ENCODE measurements around the gene ALOX12B.
"Not testable (repeated sequence)": the region's sequence is repeated elsewhere in the genome, so short reads cannot be mapped to it uniquely, and the experiment has no call there.

The ALOX12B gene

GRCh38 chr17:8063761-8064534 is 23.6 kb downstream of the ALOX12B start:
- no peak for DNase-seq (ENCODE audit: low read depth)

GRCh38 chr17:8062807-8063483 is 24.6 kb downstream of the ALOX12B start:
- DNase-seq (ENCODE audit: low read depth): no peak

- DNase-seq (ENCODE audit: low read depth): no peak
These were observed 25.1 kb downstream of the ALOX12B start for GRCh38 chr17:8062435-8062806.

GRCh38 chr17:8061851-8062250 is 25.7 kb downstream of the ALOX12B start:
- DNase-seq (ENCODE audit: low read depth): not testable (repeated sequence)

GRCh38 chr17:8060274-8060673 is 27.2 kb downstream of the ALOX12B start:
- DNase-seq (ENCODE audit: low read depth): no peak

- DNase-seq (ENCODE audit: low read depth): no peak
These were observed 28.4 kb downstream of the ALOX12B start for GRCh38 chr17:8059131-8059530.

- DNase-seq (ENCODE audit: low read depth): no peak
These were observed 29.8 kb downstream of the ALOX12B start for GRCh38 chr17:8057691-8058114.

- DNase-seq (ENCODE audit: low read depth): no peak
These were observed 30.4 kb downstream of the ALOX12B start for GRCh38 chr17:8056976-8057625.

- no peak for DNase-seq (ENCODE audit: low read depth)
These were observed 31.1 kb downstream of the ALOX12B start for GRCh38 chr17:8056232-8056975.

- DNase-seq (ENCODE audit: low read depth): no peak
These were observed 31.7 kb downstream of the ALOX12B start for GRCh38 chr17:8055851-8056231.

GRCh38 chr17:8053600-8053999 is 33.9 kb downstream of the ALOX12B start:
- DNase-seq (ENCODE audit: low read depth): no peak

- no peak for DNase-seq (ENCODE audit: low read depth)
These were observed 35.0 kb downstream of the ALOX12B start for GRCh38 chr17:8052256-8053252.

- no peak for DNase-seq (ENCODE audit: low read depth)
These were observed 35.7 kb downstream of the ALOX12B start for GRCh38 chr17:8051831-8052230.

GRCh38 chr17:8048736-8049135 is 38.8 kb downstream of the ALOX12B start:
- no peak for DNase-seq (ENCODE audit: low read depth)

GRCh38 chr17:8048236-8048635 is 39.3 kb downstream of the ALOX12B start:
- no peak for DNase-seq (ENCODE audit: low read depth)

GRCh38 chr17:8047769-8048110 is 39.8 kb downstream of the ALOX12B start:
- DNase-seq (ENCODE audit: low read depth): no peak

GRCh38 chr17:8046929-8047768 is 40.4 kb downstream of the ALOX12B start:
- DNase-seq (ENCODE audit: low read depth): no peak

- DNase-seq (ENCODE audit: low read depth): no peak
These were observed 41.1 kb downstream of the ALOX12B start for GRCh38 chr17:8046306-8046928.

- DNase-seq (ENCODE audit: low read depth): no peak
These were observed 42.4 kb downstream of the ALOX12B start for GRCh38 chr17:8044819-8045810.
